Neutrophil (primary cell): ENCODE measurements around the gene FAM83D.

Source experiments
- H3K27ac ChIP-seq: fragments of 200-600 bp; sonication (generic); 2 replicates; pipeline ENCODE4 v1.5.1; 2016; ENCODE audit warnings: mild to moderate bottlenecking, moderate library complexity
- H3K27me3 ChIP-seq: fragments of 200-600 bp; sonication (generic); 2 replicates; pipeline ENCODE4 v1.6.0; 2016; ENCODE audit warnings: mild to moderate bottlenecking
- H3K36me3 ChIP-seq: fragments of 200-600 bp; sonication (generic); 2 replicates; pipeline ENCODE4 v1.5.1; 2017
- H3K4me1 ChIP-seq, 2 experiments: fragments of 200-600 bp in 1 of 2; sonication (generic) in 1 of 2; 1 replicate in 1 of 2; 2 replicates in 1 of 2; pipeline versions ENCODE4 v1.5.1 to v1.6.1; 2013 to 2016; ENCODE audit warnings: low read depth in 1 of 2, low read length in 1 of 2, mild to moderate bottlenecking in 1 of 2, moderate library complexity in 1 of 2; ENCODE audit not compliant: control insufficient read depth in 1 of 2, insufficient read depth in 1 of 2
- H3K4me3 ChIP-seq, 2 experiments: fragments of 200-600 bp in 1 of 2; sonication (generic) in 1 of 2; 1 replicate in 1 of 2; 2 replicates in 1 of 2; pipeline ENCODE4 v1.5.1; 2013 to 2016; ENCODE audit warnings: low read depth in 1 of 2, low read length in 1 of 2, mild to moderate bottlenecking in 1 of 2, moderate library complexity in 1 of 2
- H3K9me3 ChIP-seq: fragments of 200-600 bp; sonication (generic); 2 replicates; pipeline ENCODE4 v1.5.1; 2016
- CTCF ChIP-seq: fragments of 200-600 bp; sonication (generic); IDR thresholded peaks from 2 replicates; pipeline ENCODE4 v1.5.1; 2016; ENCODE audit warnings: antibody characterized with exemption

Gene FAM83D

GRCh38 chr20:38915355-38915754 lies 10.9 kb upstream of the FAM83D start:
- Histone ChIP-seq H3K4me3 (no peak overlapping the region), H3K9me3 (no peaks in the 10 kb centered on the region), H3K27ac (no peak overlapping the region), H3K4me1 (no peaks in the 10 kb centered on the region), H3K27me3 (no peaks in the 10 kb centered on the region), H3K36me3 (no peaks in the 10 kb centered on the region)
- no peak for TF ChIP-seq CTCF

GRCh38 chr20:38917657-38918056 lies 8.6 kb upstream of the FAM83D start:
- no peaks in the 10 kb centered on the region for H3K9me3 ChIP-seq
- no peak for TF ChIP-seq CTCF
- H3K4me1 ChIP-seq = no peaks in the 10 kb centered on the region
- H3K4me3 ChIP-seq = no peak overlapping the region
- no peaks in the 10 kb centered on the region for H3K27me3 ChIP-seq
- H3K27ac ChIP-seq = no peak overlapping the region
- no peaks in the 10 kb centered on the region for H3K36me3 ChIP-seq

- Histone ChIP-seq H3K4me1 (no peaks in the 10 kb centered on the region), H3K27ac (no peak overlapping the region), H3K4me3 (no peak overlapping the region), H3K9me3 (no peaks in the 10 kb centered on the region), H3K36me3 (no peaks in the 10 kb centered on the region), H3K27me3 (no peaks in the 10 kb centered on the region)
- TF ChIP-seq CTCF = no peak
Measured at GRCh38 chr20:38918172-38918571, 8.0 kb upstream of the FAM83D start.

- no peak for TF ChIP-seq CTCF
- Histone ChIP-seq H3K4me3 (no peak overlapping the region), H3K27me3 (no peaks in the 10 kb centered on the region)
Measured at GRCh38 chr20:38919683-38920082, 6.5 kb upstream of the FAM83D start.

GRCh38 chr20:38920411-38920810 lies 5.8 kb upstream of the FAM83D start:
- H3K27ac ChIP-seq = no peak overlapping the region
- TF ChIP-seq CTCF = no peak
- no peaks in the 10 kb centered on the region for H3K4me1 ChIP-seq
- no peaks in the 10 kb centered on the region for H3K9me3 ChIP-seq
- no peak overlapping the region for H3K4me3 ChIP-seq
- H3K27me3 ChIP-seq = no peaks in the 10 kb centered on the region
- H3K36me3 ChIP-seq = no peaks in the 10 kb centered on the region

More at GRCh38 chr20:38919683-38920082, 6.5 kb upstream of the FAM83D start:
- Histone ChIP-seq H3K9me3 (no peaks in the 10 kb centered on the region), H3K4me1 (no peaks in the 10 kb centered on the region), H3K36me3 (no peaks in the 10 kb centered on the region), H3K27ac (no peak overlapping the region)

- peaks cover 0 to under 1% of the 10 kb centered on the region in 2 experiments for H3K4me1 ChIP-seq
- no peak overlapping the region for H3K27ac ChIP-seq
- H3K4me3 ChIP-seq = no peak overlapping the region
- TF ChIP-seq CTCF = no peak
- H3K9me3 ChIP-seq = no peaks in the 10 kb centered on the region
- H3K27me3 ChIP-seq = no peaks in the 10 kb centered on the region
- no peaks in the 10 kb centered on the region for H3K36me3 ChIP-seq
Measured at GRCh38 chr20:38920851-38921250, 5.4 kb upstream of the FAM83D start.
